AG10803 (cell line): ENCODE measurements around the gene ZBTB12.
"Not testable (repeated sequence)": the region's sequence is repeated elsewhere in the genome, so short reads cannot be mapped to it uniquely, and the experiment has no call there.

Experiments
- DNase-seq: peaks from one replicate; pipeline ENCODE4 v3.0.0; 2010; ENCODE audit warnings: low read depth
- H3K4me3 ChIP-seq: 2 replicates; pipeline ENCODE4 v1.5.1; 2011; ENCODE audit warnings: mild to moderate bottlenecking, low read length, control low read depth
- CTCF ChIP-seq: conservative IDR thresholded peaks from 2 replicates; pipeline ENCODE4 v1.5.1; 2011; ENCODE audit warnings: mild to moderate bottlenecking, low read length, control low read depth, inconsistent platforms

The ZBTB12 gene

GRCh38 chr6:31874084-31874670 lies 27.7 kb downstream of the ZBTB12 start:
- TF ChIP-seq CTCF, result no peak
- H3K4me3 ChIP-seq, result no peak overlapping the region
- no peak for DNase-seq

GRCh38 chr6:31871046-31871659 lies 30.7 kb downstream of the ZBTB12 start:
- TF ChIP-seq CTCF, result no peak
- DNase-seq, result peak; percentile 13
- H3K4me3 ChIP-seq, result no peak overlapping the region

- DNase-seq, result no peak
- no peak for TF ChIP-seq CTCF
- H3K4me3 ChIP-seq, result no peak overlapping the region
Measured at GRCh38 chr6:31870385-31870921, 31.4 kb downstream of the ZBTB12 start.

GRCh38 chr6:31869343-31869742 lies 32.5 kb downstream of the ZBTB12 start:
- no peak for DNase-seq
- no peak for TF ChIP-seq CTCF
- H3K4me3 ChIP-seq, result no peak overlapping the region

- not testable (repeated sequence) for H3K4me3 ChIP-seq, DNase-seq
Measured at GRCh38 chr6:31868658-31868971, 33.3 kb downstream of the ZBTB12 start.

- DNase-seq, result no peak
- TF ChIP-seq CTCF, result no peak
- H3K4me3 ChIP-seq, result no peak overlapping the region
Measured at GRCh38 chr6:31865205-31866118, 36.4 kb downstream of the ZBTB12 start.

GRCh38 chr6:31864818-31865204 lies 37.1 kb downstream of the ZBTB12 start:
- no peak for DNase-seq
- TF ChIP-seq CTCF, result no peak
- H3K4me3 ChIP-seq, result no peak overlapping the region

- DNase-seq, result not testable (repeated sequence)
- H3K4me3 ChIP-seq, result peak overlapping the region; percentile 80
Measured at GRCh38 chr6:31864123-31864562, 37.7 kb downstream of the ZBTB12 start.
